ENCODE measurements around the gene MS4A12.
"Not testable (repeated sequence)": the region's sequence is repeated elsewhere in the genome, so short reads cannot be mapped to it uniquely, and the experiment has no call there.

Gene MS4A12

DNA sequence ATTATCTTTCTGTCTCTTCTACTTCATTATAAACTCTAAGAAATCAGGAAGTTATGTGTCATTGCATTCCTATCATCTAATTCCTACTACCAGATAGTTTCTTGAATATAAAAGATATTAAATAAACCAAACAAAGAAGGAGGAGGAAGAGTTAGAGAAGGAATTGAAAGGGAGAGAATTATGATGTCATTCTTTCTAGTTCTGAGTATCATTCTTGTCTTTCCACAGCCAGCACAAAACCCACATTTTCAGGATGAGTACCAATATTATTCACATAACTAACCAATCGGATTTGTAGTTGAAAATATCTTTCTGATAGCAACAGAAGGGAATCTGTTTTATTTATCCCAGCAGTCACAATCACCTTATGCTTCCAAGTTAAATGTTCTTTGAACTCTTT, 35.9 kb downstream of the MS4A12 start:
- ATAC-seq (ENCODE audit: low read depth): no peak
- H3K4me3 ChIP-seq (ENCODE audit: severe bottlenecking): no peak overlapping the region
- DNase-seq (ENCODE audit: low spot score): no peak
- H3K9me3 ChIP-seq (ENCODE audit: severe bottlenecking): no peaks in the 10 kb centered on the region
- H3K27me3 ChIP-seq (ENCODE audit: insufficient read depth, poor library complexity, severe bottlenecking): peaks cover 3% of the 10 kb centered on the region
- H3K27ac ChIP-seq (ENCODE audit: poor library complexity, severe bottlenecking): no peak overlapping the region
- no peaks in the 10 kb centered on the region for H3K4me1 ChIP-seq (ENCODE audit: insufficient read depth, poor library complexity, severe bottlenecking)
- TF ChIP-seq, protein P1, sequence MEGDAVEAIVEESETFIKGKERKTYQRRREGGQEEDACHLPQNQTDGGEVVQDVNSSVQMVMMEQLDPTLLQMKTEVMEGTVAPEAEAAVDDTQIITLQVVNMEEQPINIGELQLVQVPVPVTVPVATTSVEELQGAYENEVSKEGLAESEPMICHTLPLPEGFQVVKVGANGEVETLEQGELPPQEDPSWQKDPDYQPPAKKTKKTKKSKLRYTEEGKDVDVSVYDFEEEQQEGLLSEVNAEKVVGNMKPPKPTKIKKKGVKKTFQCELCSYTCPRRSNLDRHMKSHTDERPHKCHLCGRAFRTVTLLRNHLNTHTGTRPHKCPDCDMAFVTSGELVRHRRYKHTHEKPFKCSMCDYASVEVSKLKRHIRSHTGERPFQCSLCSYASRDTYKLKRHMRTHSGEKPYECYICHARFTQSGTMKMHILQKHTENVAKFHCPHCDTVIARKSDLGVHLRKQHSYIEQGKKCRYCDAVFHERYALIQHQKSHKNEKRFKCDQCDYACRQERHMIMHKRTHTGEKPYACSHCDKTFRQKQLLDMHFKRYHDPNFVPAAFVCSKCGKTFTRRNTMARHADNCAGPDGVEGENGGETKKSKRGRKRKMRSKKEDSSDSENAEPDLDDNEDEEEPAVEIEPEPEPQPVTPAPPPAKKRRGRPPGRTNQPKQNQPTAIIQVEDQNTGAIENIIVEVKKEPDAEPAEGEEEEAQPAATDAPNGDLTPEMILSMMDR (IDR thresholded peaks at IDR 0.05; ENCODE audit: poor library complexity, severe bottlenecking): no peak
- H3K36me3 ChIP-seq (ENCODE audit: low read depth): no peaks in the 10 kb centered on the region

DNA sequence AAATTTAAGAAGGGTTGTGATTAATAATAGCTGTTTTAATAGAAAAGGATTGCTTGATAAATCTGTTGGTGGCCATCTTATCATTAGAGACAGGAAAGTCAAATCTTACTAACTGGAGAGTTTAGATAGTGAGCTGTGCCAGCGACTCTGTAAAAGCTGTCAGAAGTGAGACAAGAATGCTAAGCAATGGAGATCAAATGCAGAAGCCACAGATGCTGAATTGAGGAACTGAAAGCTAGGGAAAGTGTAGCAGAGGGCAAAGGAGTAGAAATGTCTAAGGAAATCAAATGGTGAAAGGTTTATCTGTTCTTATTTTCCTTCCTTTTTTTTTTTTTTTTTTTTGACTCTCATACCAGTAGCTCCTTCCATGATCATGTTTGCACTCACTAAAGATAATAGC, 36.4 kb downstream of the MS4A12 start:
- DNase-seq (ENCODE audit: low spot score) (no peak), ATAC-seq (ENCODE audit: low read depth) (no peak)
- H3K4me3 ChIP-seq (ENCODE audit: severe bottlenecking): no peak overlapping the region
- no peaks in the 10 kb centered on the region for H3K4me1 ChIP-seq (ENCODE audit: insufficient read depth, poor library complexity, severe bottlenecking)
- no peaks in the 10 kb centered on the region for H3K9me3 ChIP-seq (ENCODE audit: severe bottlenecking)
- H3K36me3 ChIP-seq (ENCODE audit: low read depth): no peaks in the 10 kb centered on the region
- peaks cover 3% of the 10 kb centered on the region for H3K27me3 ChIP-seq (ENCODE audit: insufficient read depth, poor library complexity, severe bottlenecking)
- no peak overlapping the region for H3K27ac ChIP-seq (ENCODE audit: poor library complexity, severe bottlenecking)
- TF ChIP-seq, protein P1 (IDR thresholded peaks at IDR 0.05; ENCODE audit: poor library complexity, severe bottlenecking): no peak

DNA sequence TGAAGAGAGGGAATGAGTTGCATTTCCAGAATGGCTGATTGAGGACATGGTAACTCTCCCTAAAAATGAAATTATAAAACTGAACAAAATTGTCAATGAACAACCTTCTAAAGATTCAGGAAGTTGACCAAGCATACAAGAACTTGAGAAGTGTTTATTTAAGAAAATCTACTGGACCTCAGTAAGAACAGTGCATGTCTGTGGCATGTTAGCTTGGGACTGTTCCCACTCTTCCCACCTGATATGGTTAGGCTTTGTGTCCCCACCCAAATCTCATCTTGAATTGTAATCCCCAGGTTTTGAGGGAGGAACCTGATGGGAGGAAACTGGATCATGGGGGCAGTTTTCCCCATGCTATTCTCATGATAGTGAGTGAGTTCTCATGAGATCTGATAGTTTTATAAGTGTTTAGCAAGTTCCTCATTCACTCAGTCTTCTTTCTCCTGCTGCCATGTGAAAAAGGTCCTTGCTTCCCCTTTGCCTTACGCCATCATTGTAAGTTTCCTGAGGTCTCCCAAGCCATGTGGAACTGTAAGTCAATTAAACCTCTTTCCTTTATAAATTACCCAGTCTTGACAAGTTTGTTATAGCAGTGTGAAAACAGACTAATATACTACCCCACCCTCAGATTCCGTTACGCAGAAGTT, 38.0 kb downstream of the MS4A12 start:
- H3K4me1 ChIP-seq (ENCODE audit: insufficient read depth, poor library complexity, severe bottlenecking): no peaks in the 10 kb centered on the region
- DNase-seq (ENCODE audit: low spot score): no peak
- H3K36me3 ChIP-seq (ENCODE audit: low read depth): no peaks in the 10 kb centered on the region
- ATAC-seq (ENCODE audit: low read depth): no peak
- H3K27ac ChIP-seq (ENCODE audit: poor library complexity, severe bottlenecking): no peak overlapping the region
- H3K27me3 ChIP-seq (ENCODE audit: insufficient read depth, poor library complexity, severe bottlenecking): peaks cover 3% of the 10 kb centered on the region
- no peak overlapping the region for H3K4me3 ChIP-seq (ENCODE audit: severe bottlenecking)
- TF ChIP-seq, protein P1 (IDR thresholded peaks at IDR 0.05; ENCODE audit: poor library complexity, severe bottlenecking): no peak
- H3K9me3 ChIP-seq (ENCODE audit: severe bottlenecking): no peaks in the 10 kb centered on the region

DNA sequence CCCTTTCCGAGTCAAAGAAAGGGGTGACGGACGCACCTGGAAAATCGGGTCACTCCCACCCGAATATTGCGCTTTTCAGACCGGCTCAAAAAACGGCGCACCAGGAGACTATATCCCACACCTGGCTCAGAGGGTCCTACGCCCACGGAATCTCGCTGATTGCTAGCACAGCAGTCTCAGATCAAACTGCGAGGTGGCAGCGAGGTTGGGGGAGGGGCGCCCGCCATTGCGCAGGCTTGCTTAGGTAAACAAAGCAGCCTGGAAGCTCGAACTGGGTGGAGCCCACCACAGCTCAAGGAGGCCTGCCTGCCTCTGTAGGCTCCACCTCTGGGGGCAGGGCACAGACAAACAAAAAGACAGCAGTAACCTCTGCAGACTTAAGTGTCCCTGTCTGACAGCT, 39.8 kb downstream of the MS4A12 start:
- not testable (repeated sequence) for ATAC-seq (ENCODE audit: low read depth); H3K27ac ChIP-seq (ENCODE audit: poor library complexity, severe bottlenecking); H3K4me1 ChIP-seq (ENCODE audit: insufficient read depth, poor library complexity, severe bottlenecking); H3K4me3 ChIP-seq (ENCODE audit: severe bottlenecking); DNase-seq (ENCODE audit: low spot score); H3K36me3 ChIP-seq (ENCODE audit: low read depth); H3K27me3 ChIP-seq (ENCODE audit: insufficient read depth, poor library complexity, severe bottlenecking); H3K9me3 ChIP-seq (ENCODE audit: severe bottlenecking)

DNA sequence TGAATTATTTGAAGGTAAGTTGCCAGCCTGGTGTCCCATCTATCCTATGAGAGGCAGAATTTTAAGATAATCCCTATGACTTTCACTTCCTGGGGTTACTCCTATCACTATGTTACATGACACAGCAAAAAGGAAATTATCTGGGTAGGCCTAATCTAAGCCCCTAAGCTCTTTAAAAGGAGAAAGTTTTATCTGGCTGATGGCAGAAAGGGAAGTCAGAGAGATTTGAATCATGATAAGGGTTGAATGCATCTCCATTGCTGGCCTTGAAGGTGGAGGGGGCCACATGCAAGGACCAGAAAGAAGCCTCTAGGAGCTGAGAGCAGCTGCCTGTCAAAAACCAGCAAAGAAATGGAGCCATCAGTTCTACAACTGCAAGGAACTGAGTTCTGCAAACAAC, 46.0 kb downstream of the MS4A12 start:
- H3K9me3 ChIP-seq (ENCODE audit: severe bottlenecking); ATAC-seq (ENCODE audit: low read depth); H3K36me3 ChIP-seq (ENCODE audit: low read depth); DNase-seq (ENCODE audit: low spot score); H3K27ac ChIP-seq (ENCODE audit: poor library complexity, severe bottlenecking); H3K4me3 ChIP-seq (ENCODE audit: severe bottlenecking); H3K4me1 ChIP-seq (ENCODE audit: insufficient read depth, poor library complexity, severe bottlenecking): not testable (repeated sequence)
- peaks cover 10% of the 10 kb centered on the region for H3K27me3 ChIP-seq (ENCODE audit: insufficient read depth, poor library complexity, severe bottlenecking)

DNA sequence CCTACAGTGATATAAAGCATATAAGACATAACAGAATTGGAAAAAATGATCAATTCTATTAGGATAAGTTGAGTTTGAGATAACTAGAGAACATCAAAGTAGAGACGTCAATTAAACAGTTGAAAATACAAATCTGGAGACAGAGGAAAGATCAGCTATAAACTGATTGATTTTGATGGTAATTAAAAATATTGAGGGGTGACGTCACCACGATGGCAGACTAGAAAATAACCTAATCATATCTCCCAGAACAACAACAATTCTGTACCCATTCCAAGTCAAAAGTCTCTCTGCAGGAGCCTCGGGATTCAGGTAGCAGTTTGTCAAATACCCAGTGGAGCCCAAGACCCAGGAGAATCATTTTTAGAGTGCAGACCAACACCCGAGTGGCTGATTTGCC, 51.5 kb downstream of the MS4A12 start:
- H3K27me3 ChIP-seq (ENCODE audit: insufficient read depth, poor library complexity, severe bottlenecking): peaks cover 10% of the 10 kb centered on the region
- ATAC-seq (ENCODE audit: low read depth) (no peak), DNase-seq (ENCODE audit: low spot score) (no peak)
- no peaks in the 10 kb centered on the region for H3K4me1 ChIP-seq (ENCODE audit: insufficient read depth, poor library complexity, severe bottlenecking)
- no peaks in the 10 kb centered on the region for H3K36me3 ChIP-seq (ENCODE audit: low read depth)
- no peak overlapping the region for H3K4me3 ChIP-seq (ENCODE audit: severe bottlenecking)
- H3K27ac ChIP-seq (ENCODE audit: poor library complexity, severe bottlenecking): no peak overlapping the region
- TF ChIP-seq, protein P1 (IDR thresholded peaks at IDR 0.05; ENCODE audit: poor library complexity, severe bottlenecking): no peak
- no peaks in the 10 kb centered on the region for H3K9me3 ChIP-seq (ENCODE audit: severe bottlenecking)
